Mesendoderm (in vitro differentiated cells): ENCODE data around the gene PCYT2.

Source experiments
- DNase-seq: peaks from one replicate; pipeline ENCODE4 v3.0.0; 2013
- H2AK5ac ChIP-seq: 2 replicates; pipeline ENCODE4 v1.6.1; 2013; ENCODE audit warnings: low read length, inconsistent platforms
- H2BK120ac ChIP-seq: 2 replicates; pipeline ENCODE4 v1.6.1; 2013; ENCODE audit warnings: low read depth, mild to moderate bottlenecking, low read length, moderate library complexity, mixed read lengths
- H2BK15ac ChIP-seq: replicated peaks from 2 replicates; pipeline ENCODE4 v1.6.1; 2013; ENCODE audit warnings: low read depth, mild to moderate bottlenecking, moderate library complexity
- H2BK5ac ChIP-seq: 2 replicates; pipeline ENCODE4 v1.6.1; 2013; ENCODE audit warnings: low read length, inconsistent platforms
- H3K18ac ChIP-seq: 2 replicates; pipeline ENCODE4 v1.6.1; 2013; ENCODE audit warnings: mild to moderate bottlenecking, low read length, mixed read lengths
- H3K23ac ChIP-seq: one replicate; pipeline ENCODE4 v1.6.1; 2013; ENCODE audit warnings: low read length
- H3K27ac ChIP-seq: 2 replicates; pipeline ENCODE4 v1.5.1; 2013; ENCODE audit warnings: low read depth, mild to moderate bottlenecking, inconsistent platforms, low read length, moderate library complexity
- H3K27me3 ChIP-seq: 2 replicates; pipeline ENCODE4 v1.6.1; 2013; ENCODE audit warnings: low read length, control low read depth, mild to moderate bottlenecking, inconsistent platforms; ENCODE audit not compliant: insufficient read depth, poor library complexity
- H3K36me3 ChIP-seq: 2 replicates; pipeline ENCODE4 v1.6.1; 2013; ENCODE audit warnings: low read length, inconsistent platforms; ENCODE audit not compliant: control insufficient read depth, insufficient read depth
- H3K4ac ChIP-seq: one replicate; pipeline ENCODE4 v1.6.1; 2013; ENCODE audit warnings: low read depth, mild to moderate bottlenecking, low read length, moderate library complexity
- H3K4me1 ChIP-seq: 2 replicates; pipeline ENCODE4 v1.6.1; 2013; ENCODE audit warnings: low read depth, low read length, inconsistent platforms; ENCODE audit not compliant: control insufficient read depth
- H3K4me2 ChIP-seq: 2 replicates; pipeline ENCODE4 v1.6.1; 2013; ENCODE audit warnings: low read length
- H3K4me3 ChIP-seq: 2 replicates; pipeline ENCODE4 v1.5.1; 2013; ENCODE audit warnings: mild to moderate bottlenecking, low read length
- H3K56ac ChIP-seq: one replicate; pipeline ENCODE4 v1.6.1; 2013; ENCODE audit warnings: low read length
- H3K79me1 ChIP-seq: 2 replicates; pipeline ENCODE4 v1.6.1; 2013; ENCODE audit warnings: low read length, inconsistent platforms
- H3K79me2 ChIP-seq: 2 replicates; pipeline ENCODE4 v1.6.1; 2013; ENCODE audit warnings: mild to moderate bottlenecking, low read length; ENCODE audit not compliant: control insufficient read depth, insufficient read depth
- H3K9ac ChIP-seq: 2 replicates; pipeline ENCODE4 v1.6.1; 2013; ENCODE audit warnings: low read length, inconsistent platforms
- H4K5ac ChIP-seq: one replicate; pipeline ENCODE4 v1.6.1; 2013; ENCODE audit warnings: low read length
- H4K8ac ChIP-seq: one replicate; pipeline ENCODE4 v1.6.1; 2013; ENCODE audit warnings: low read depth, mild to moderate bottlenecking, control low read depth, low read length, moderate library complexity
- WGBS: extraction: QIAGEN DNeasy Blood & Tissue Kit; methylation state at CpG from one replicate; pipeline ENCODE4 v1.1.7; 2013; ENCODE audit warnings: low lambda C conversion rate, missing lambda C conversion rate; ENCODE audit not compliant: insufficient coverage; ENCODE audit errors: extremely low coverage; 5-methylcytosine and 5-hydroxymethylcytosine counted together

PCYT2 gene

DNA sequence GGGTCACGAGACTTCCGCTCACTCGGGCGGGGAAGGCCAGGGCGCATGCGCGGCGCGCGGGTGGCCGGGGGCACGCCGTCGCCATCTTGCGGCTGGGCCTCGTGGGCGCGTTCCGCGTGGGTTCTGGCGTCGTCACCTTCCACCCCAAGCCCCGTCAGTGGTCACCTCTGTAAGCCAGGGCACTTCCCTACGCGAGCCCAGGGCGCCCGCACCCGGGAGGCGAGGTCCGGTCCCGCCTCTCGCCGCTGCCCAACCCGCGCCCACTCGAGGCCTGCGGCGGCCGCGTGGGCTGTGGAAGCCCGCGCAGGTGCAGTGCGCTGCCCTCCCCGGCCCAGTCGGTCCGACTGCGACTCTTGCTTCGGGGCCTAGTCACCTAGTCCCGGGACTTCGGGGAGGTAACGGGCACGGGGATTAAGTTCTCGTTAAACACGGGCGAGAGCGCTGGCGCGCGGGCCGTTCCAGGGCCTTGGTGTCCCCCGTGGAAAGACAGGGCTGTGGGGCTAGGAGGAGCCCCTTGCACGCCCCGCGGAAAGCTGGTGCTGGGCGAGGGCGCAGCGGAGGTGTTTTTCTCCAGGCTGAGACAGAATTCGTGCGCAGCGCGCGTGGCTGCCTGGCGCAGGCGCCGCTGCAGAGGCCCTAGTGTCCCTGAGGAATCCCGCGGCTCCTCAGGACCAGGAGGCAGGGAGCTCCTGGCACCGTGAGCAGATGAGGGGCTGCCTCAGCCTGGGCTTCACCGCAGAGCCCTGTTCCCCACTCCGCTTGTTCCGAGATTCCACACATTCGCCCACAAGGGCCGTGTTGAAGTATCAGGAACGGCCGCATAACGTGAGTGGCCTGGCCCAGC lies 39.6 kb downstream of the PCYT2 start:
- Histone ChIP-seq H4K8ac (no peak overlapping the region), H3K4me3 (peak overlapping the region; percentile 89), H3K4ac (peak overlapping the region; percentile 100), H3K18ac (peak overlapping the region; percentile 96), H2BK5ac (peak overlapping the region; percentile 89), H2AK5ac (peak overlapping the region; percentile 93), H3K27me3 (no peaks in the 10 kb centered on the region), H3K4me1 (no peaks in the 10 kb centered on the region), H3K36me3 (peaks cover 2% of the 10 kb centered on the region), H3K4me2 (peak overlapping the region; percentile 92), H2BK120ac (peak overlapping the region; percentile 7), H3K79me2 (peaks cover 8% of the 10 kb centered on the region), H3K9ac (peak overlapping the region; percentile 95), H4K5ac (no peak overlapping the region), H3K79me1 (peaks cover 5% of the 10 kb centered on the region), H2BK15ac (no peak overlapping the region), H3K27ac (peak overlapping the region; percentile 94), H3K56ac (peak overlapping the region; percentile 98), H3K23ac (peak overlapping the region; percentile 100)
- peak; percentile 87 for DNase-seq
- no CpG with 5 or more reads among the region's 86 CpGs for WGBS

DNA sequence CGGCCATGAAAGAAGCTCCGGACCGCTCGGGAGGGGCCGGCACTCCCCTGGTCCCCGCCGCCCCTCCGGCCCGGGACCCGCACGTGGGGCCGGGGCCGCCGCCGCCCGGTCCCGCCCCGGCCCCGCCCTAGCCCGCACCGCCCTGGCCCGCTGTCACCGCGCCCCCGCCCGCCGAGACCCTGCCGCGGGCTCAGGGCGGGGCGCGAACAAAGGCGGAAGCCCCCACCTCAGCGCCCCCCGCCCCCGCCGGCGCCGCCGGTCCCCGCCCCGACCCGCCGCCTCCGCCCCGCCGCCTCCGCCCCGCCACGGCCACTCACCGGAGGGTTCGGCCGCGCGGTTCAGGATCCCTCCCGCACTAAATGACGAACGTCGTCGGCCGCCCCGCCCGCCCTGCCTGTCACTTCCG lies 40.2 kb downstream of the PCYT2 start, which contains the start of gene ARHGDIA:
ARHGDIA (minus strand) TSS at position 357 of the 406 bp plus-strand sequence. CDS start 1,407 bp downstream, outside the sequence.
- peak within 1 kb of the TSS; percentile 43 for H4K8ac ChIP-seq
- peak within 1 kb of the TSS; percentile 89 for H3K4me3 ChIP-seq
- peaks cover 2% of the 10 kb centered on the region for H3K36me3 ChIP-seq
- H3K79me1 ChIP-seq: peaks cover 5% of the 10 kb centered on the region
- peak within 1 kb of the TSS; percentile 100 for H3K23ac ChIP-seq
- peak within 1 kb of the TSS; percentile 92 for H3K4me2 ChIP-seq
- DNase-seq: no peak
- H4K5ac ChIP-seq: no peak within 1 kb of the TSS
- peak within 1 kb of the TSS; percentile 96 for H3K18ac ChIP-seq
- no peaks in the 10 kb centered on the region for H3K4me1 ChIP-seq
- H2BK120ac ChIP-seq: peak within 1 kb of the TSS; percentile 28
- H2BK15ac ChIP-seq: no peak within 1 kb of the TSS
- H3K9ac ChIP-seq: peak within 1 kb of the TSS; percentile 97
- H3K4ac ChIP-seq: peak within 1 kb of the TSS; percentile 100
- no CpG with 5 or more reads among the region's 64 CpGs for WGBS
- peaks cover 8% of the 10 kb centered on the region for H3K79me2 ChIP-seq
- H2BK5ac ChIP-seq: peak within 1 kb of the TSS; percentile 89
- no peaks in the 10 kb centered on the region for H3K27me3 ChIP-seq
- H3K27ac ChIP-seq: peak within 1 kb of the TSS; percentile 95
- peak within 1 kb of the TSS; percentile 98 for H3K56ac ChIP-seq
- peak within 1 kb of the TSS; percentile 93 for H2AK5ac ChIP-seq

DNA sequence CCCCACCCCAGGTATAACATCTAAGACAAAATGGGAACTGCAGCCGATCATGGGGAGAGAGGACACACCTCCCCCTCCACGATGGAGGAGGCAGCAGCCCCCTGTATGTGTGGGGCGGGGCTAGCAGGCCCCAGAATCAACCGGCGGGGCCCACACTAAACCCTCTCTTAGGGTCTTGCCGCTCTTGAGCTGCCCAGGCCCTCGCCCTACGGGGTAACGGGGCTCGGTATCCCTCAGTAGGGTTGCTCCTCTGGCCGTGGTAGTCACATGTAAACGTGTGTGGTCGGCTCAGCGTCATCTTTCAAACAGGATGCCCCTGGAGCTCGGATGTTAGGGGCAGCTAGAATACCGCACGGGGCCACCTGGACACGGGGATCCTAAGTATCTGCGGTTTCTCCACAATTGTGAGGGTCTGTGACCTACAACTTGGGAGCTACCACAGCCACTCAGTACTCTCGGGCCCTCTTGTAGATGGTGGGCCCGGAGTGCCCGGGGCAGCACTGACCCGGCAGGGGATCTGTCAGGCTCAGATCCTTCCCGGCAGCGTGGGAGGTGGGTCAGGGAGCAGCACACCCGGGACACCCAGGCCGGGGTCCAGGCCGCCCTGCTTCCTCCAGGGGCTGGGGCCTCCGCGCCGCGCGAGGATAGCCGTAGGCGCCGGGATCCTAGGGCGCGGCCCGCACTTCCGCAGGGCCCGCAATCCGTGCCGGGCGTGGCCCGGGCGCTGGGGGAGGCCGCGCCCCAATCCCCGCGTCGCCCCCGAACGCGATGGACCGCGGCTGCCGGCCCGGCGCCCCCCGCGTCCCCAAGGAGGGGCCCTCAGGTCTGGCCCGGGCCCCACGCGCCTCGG lies 40.8 kb downstream of the PCYT2 start:
- WGBS: no CpG with 5 or more reads among the region's 65 CpGs
- no peaks in the 10 kb centered on the region for H3K27me3 ChIP-seq
- peak overlapping the region; percentile 96 for H3K56ac ChIP-seq
- peak overlapping the region; percentile 82 for H3K18ac ChIP-seq
- H3K79me2 ChIP-seq: peaks cover 8% of the 10 kb centered on the region
- peak overlapping the region; percentile 97 for H3K9ac ChIP-seq
- peak overlapping the region; percentile 89 for H3K23ac ChIP-seq
- H3K79me1 ChIP-seq: peaks cover 6% of the 10 kb centered on the region
- peak; percentile 64 for DNase-seq
- peak overlapping the region; percentile 58 for H2AK5ac ChIP-seq
- peak overlapping the region; percentile 86 for H3K4me3 ChIP-seq
- H3K36me3 ChIP-seq: peaks cover 2% of the 10 kb centered on the region
- H2BK15ac ChIP-seq: no peak overlapping the region
- H4K8ac ChIP-seq: peak overlapping the region; percentile 43
- peak overlapping the region; percentile 97 for H3K4ac ChIP-seq
- H2BK120ac ChIP-seq: peak overlapping the region; percentile 28
- no peaks in the 10 kb centered on the region for H3K4me1 ChIP-seq
- H4K5ac ChIP-seq: no peak overlapping the region
- H3K4me2 ChIP-seq: peak overlapping the region; percentile 61
- H2BK5ac ChIP-seq: no peak overlapping the region
- H3K27ac ChIP-seq: peak overlapping the region; percentile 95

DNA sequence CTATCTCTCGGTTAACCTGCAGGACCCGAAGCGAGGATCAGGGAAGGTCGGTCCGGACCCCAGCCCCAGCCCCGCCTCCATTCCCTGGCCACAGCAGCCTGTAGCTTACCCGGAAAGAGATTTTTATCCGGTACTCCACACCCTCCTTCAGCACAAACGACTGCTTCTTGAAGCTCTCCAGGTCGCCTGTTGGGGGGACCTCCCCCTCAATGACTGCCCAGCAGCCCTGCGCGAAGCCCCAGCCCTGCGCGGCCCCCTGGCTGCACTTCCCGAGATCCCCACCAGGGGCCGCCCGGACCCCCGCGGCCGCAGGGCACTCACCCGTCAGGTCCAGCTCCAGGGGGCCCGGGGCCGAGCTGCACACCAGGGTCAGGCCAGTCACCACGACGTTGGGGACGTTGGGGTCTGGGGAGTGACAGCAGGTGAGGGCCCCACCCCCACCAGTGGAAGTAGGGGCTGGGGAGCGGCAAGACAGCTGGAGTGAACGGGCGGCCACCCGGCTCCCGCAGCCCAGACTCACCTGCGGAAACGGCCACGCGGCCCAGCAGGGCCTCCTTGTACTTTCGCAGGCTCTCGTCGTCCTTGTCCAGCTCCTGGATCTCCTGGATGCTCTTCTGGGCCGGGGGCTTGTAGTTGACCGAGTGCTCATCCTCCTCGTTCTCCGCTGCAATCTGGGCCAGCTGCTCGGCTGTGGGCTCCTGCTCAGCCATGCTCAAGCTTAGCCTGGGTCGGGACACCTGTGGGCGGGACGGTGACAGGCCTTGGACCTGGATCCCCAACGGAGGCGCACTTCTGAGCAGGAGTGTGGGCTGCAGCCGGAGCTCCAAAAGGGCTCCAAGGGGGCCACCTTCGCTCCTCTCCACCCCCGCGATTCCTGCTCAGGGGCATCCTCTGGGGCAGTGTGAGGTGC lies 41.7 kb downstream of the PCYT2 start:
- Histone ChIP-seq H4K8ac (no peak overlapping the region), H2BK5ac (no peak overlapping the region), H3K18ac (no peak overlapping the region), H3K4me1 (no peaks in the 10 kb centered on the region), H3K4me3 (no peak overlapping the region), H3K79me1 (peaks cover 6% of the 10 kb centered on the region), H3K27ac (peak overlapping the region; percentile 95), H3K79me2 (peaks cover 8% of the 10 kb centered on the region), H2AK5ac (no peak overlapping the region), H3K36me3 (peaks cover 2% of the 10 kb centered on the region), H3K4me2 (peak overlapping the region; percentile 61), H2BK15ac (no peak overlapping the region), H3K27me3 (no peaks in the 10 kb centered on the region), H4K5ac (no peak overlapping the region), H3K56ac (peak overlapping the region; percentile 96), H3K9ac (peak overlapping the region; percentile 97), H3K23ac (peak overlapping the region; percentile 86), H2BK120ac (no peak overlapping the region), H3K4ac (no peak overlapping the region)
- DNase-seq: peak; percentile 70
- no CpG with 5 or more reads among the region's 52 CpGs for WGBS

DNA sequence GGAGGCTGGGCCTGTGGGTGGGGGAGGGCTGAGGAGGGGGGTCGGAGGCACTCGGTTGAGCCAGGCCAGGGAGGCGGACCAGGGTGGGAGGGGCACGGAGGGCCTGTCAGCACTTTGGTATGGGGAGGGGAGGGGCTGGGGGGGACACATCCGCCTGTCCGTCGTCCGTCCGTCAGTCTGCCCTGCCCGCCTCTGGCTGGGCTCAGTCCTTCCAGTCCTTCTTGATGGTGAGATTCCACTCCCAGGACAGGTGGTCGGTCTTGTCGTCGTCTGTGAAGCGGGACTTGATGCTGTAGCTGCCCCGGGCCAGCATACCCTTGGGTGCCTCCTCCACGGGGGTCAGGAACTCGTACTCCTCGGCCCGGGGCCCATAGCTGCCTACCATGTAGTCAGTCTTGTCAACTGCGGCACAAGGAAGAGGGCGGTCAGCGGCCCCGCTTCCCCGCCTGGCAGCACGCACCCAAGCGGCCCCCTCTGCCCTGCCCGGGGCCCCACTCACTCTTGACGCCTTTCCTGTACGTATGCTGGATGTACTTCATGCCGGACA lies 42.5 kb downstream of the PCYT2 start:
- no peak overlapping the region for H2BK5ac ChIP-seq
- H3K18ac ChIP-seq: no peak overlapping the region
- H2BK120ac ChIP-seq: no peak overlapping the region
- H4K5ac ChIP-seq: no peak overlapping the region
- no peak overlapping the region for H3K4me3 ChIP-seq
- no peak overlapping the region for H3K4ac ChIP-seq
- H3K9ac ChIP-seq: peak overlapping the region; percentile 36
- peaks cover 13% of the 10 kb centered on the region for H3K79me1 ChIP-seq
- no peak overlapping the region for H3K4me2 ChIP-seq
- H3K79me2 ChIP-seq: peaks cover 11% of the 10 kb centered on the region
- peak; percentile 89 for DNase-seq
- H3K27me3 ChIP-seq: no peaks in the 10 kb centered on the region
- H4K8ac ChIP-seq: no peak overlapping the region
- H3K36me3 ChIP-seq: peaks cover 2% of the 10 kb centered on the region
- peak overlapping the region; percentile 37 for H3K56ac ChIP-seq
- WGBS: no CpG with 5 or more reads among the region's 30 CpGs
- no peak overlapping the region for H2BK15ac ChIP-seq
- peak overlapping the region; percentile 86 for H3K23ac ChIP-seq
- H3K4me1 ChIP-seq: no peaks in the 10 kb centered on the region
- no peak overlapping the region for H2AK5ac ChIP-seq
- H3K27ac ChIP-seq: peak overlapping the region; percentile 65
